Medulla oblongata (tissue), 1 donor: ENCODE results near the gene KRTAP5-1.
A peak's percentile ranks its signal among the peaks of the same experiment; 100 is the strongest.

ENCODE experiments used
- DNase-seq: peaks from one replicate; pipeline ENCODE4 v3.0.0-alpha.2; 2015; ENCODE audit errors: extremely low spot score

Gene KRTAP5-1

GRCh38 chr11:1545432-1545831 lies 39.7 kb downstream of the KRTAP5-1 start:
- no peak for DNase-seq

- DNase-seq = no peak
Observed at GRCh38 chr11:1544536-1544935, 40.5 kb downstream of the KRTAP5-1 start.

GRCh38 chr11:1543606-1544263 lies 41.3 kb downstream of the KRTAP5-1 start:
- no peak for DNase-seq

GRCh38 chr11:1542267-1542666 lies 42.8 kb downstream of the KRTAP5-1 start:
- no peak for DNase-seq

GRCh38 chr11:1541474-1542204 lies 43.4 kb downstream of the KRTAP5-1 start:
- peak; percentile 91 for DNase-seq

GRCh38 chr11:1540074-1540473 lies 45.0 kb downstream of the KRTAP5-1 start:
- no peak for DNase-seq

- DNase-seq = no peak
Observed at GRCh38 chr11:1538153-1538552, 46.9 kb downstream of the KRTAP5-1 start.

DNA sequence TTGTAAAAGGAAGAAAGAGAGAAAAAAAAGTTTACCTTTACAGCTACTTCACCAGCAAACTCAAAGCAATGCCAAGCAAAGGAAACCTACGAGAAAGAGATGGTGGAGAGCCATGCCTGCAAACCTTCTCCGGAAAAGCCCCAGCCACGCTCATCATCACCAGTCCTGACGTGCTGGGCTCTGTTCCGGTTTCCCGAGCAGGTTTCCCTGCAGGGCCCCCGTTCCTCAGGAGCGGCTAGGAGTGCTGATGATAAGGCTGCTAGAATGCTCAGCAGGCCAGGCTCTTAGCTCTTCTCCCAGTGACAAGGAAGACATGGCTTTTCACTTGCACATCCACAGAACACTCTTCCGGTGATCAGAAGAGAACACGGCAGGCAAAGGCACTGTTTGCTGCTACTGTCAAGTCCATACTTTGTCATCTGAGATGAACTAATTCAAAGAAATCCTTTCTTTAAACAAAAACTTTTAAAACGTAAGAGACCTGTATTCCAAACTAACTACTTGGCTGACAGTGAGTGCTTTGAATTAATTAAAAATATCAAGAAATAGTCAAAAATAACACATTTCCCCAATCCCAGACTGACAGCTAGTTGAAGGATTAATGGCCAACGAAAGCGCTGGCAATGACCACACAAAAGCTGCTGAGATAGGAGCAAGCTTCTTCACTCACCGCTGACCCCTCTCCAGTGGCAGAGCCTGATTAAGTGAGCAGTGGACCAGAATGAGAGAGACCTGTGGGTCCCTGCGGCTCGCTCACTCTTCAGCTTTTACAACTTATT lies 48.8 kb downstream of the KRTAP5-1 start:
- no peak for DNase-seq

- DNase-seq = no peak
Observed at GRCh38 chr11:1534682-1535081, 50.4 kb downstream of the KRTAP5-1 start.
